PC-9 (cell line): ENCODE results near the gene ZNF416. TPM values are rescaled to one million over a fixed set of nuclear protein-coding genes. Genes with fewer than 3 reads are reported as not detected.

Experiments used
- BruUV-seq: library from RNA; stranded (reverse); fragments of 400-500 nt; replicated peaks from 2 replicates; lab custom pipeline; 2021; lab: Mats Ljungman, UMichigan
- CTCF ChIA-PET: fragments of 300-600 bp; sonication (Branson Sonifier 250); formaldehyde crosslinking; loops from one replicate; lab custom pipeline; 2022; ENCODE audit warnings: antibody characterized with exemption; lab: Charles Lee
- POLR2A ChIA-PET: fragments of 300-600 bp; sonication (Branson Sonifier 250); formaldehyde crosslinking; loops from one replicate; lab custom pipeline; 2022; ENCODE audit warnings: antibody characterized with exemption; ENCODE audit not compliant: unreplicated experiment; lab: Charles Lee
- DNase-seq, 2 experiments: peaks; one replicate each; pipeline versions ENCODE4 v3.0.0 to v3.0.0-alpha.2; 2015 to 2022; ENCODE audit warnings: mixed read lengths in 1 of 2
- H2AFZ ChIP-seq: fragments of 200-600 bp; sonication (generic); 2 replicates; pipeline ENCODE4 v1.8.1; 2017; ENCODE audit warnings: antibody characterized with exemption
- H3F3A ChIP-seq: fragments of 200-600 bp; sonication (generic); 2 replicates; pipeline ENCODE4 v1.8.1; 2017; ENCODE audit warnings: antibody characterized with exemption, mild to moderate bottlenecking, low read depth; ENCODE audit not compliant: insufficient read depth
- H3K27ac ChIP-seq: fragments of 200-600 bp; sonication (generic); 2 replicates; pipeline ENCODE4 v1.6.1; 2016; ENCODE audit warnings: mixed run types
- H3K27me3 ChIP-seq: fragments of 200-600 bp; sonication (generic); 2 replicates; pipeline ENCODE4 v1.6.1; 2016; ENCODE audit warnings: low read depth, mixed run types; ENCODE audit not compliant: insufficient read depth
- H3K36me3 ChIP-seq: fragments of 200-600 bp; sonication (generic); 2 replicates; pipeline ENCODE4 v1.6.1; 2016; ENCODE audit warnings: low read depth, mixed run types
- H3K4me1 ChIP-seq: fragments of 200-600 bp; sonication (generic); replicated peaks from 2 replicates; pipeline ENCODE4 v1.6.1; 2016; ENCODE audit warnings: mixed run types; ENCODE audit not compliant: insufficient read depth
- H3K4me2 ChIP-seq: fragments of 200-600 bp; sonication (generic); 2 replicates; pipeline ENCODE4 v1.6.1; 2017; ENCODE audit warnings: mixed run types
- H3K4me3 ChIP-seq: fragments of 200-600 bp; sonication (generic); 2 replicates; pipeline ENCODE4 v1.6.1; 2016; ENCODE audit warnings: mixed run types
- H3K79me2 ChIP-seq: fragments of 200-600 bp; sonication (generic); 2 replicates; pipeline ENCODE4 v1.6.1; 2017; ENCODE audit warnings: low read depth, mixed run types
- H3K9me2 ChIP-seq: fragments of 200-600 bp; sonication (generic); 2 replicates; pipeline ENCODE4 v1.8.1; 2017; ENCODE audit warnings: mild to moderate bottlenecking; ENCODE audit not compliant: insufficient read depth
- H3K9me3 ChIP-seq: fragments of 200-600 bp; sonication (generic); 2 replicates; pipeline ENCODE4 v1.8.1; 2016; ENCODE audit warnings: low read depth; ENCODE audit not compliant: insufficient read depth
- H4K20me1 ChIP-seq: fragments of 200-600 bp; sonication (generic); 2 replicates; pipeline ENCODE4 v1.8.1; 2017; ENCODE audit not compliant: insufficient read depth
- EZH2 ChIP-seq: fragments of 200-600 bp; sonication (generic); IDR thresholded peaks from 2 replicates; pipeline ENCODE4 v1.8.0; 2017; ENCODE audit warnings: antibody characterized with exemption, low read depth
- intact Hi-C: fragments of 100-400 bp; cut with micrococcal nuclease; formaldehyde crosslinking; loops from one replicate; pipeline ENCODE4 v1.10.0; 2022; ENCODE audit not compliant: unreplicated experiment
- total RNA-seq: library from RNA; stranded (reverse); gene quantifications from 2 replicates; pipeline ENCODE4 v1.2.3, GENCODE V29; 2021
- TF ChIP-seq, protein P1 (sequence below): fragments of 200-600 bp; sonication (generic); conservative IDR thresholded peaks from 2 replicates; pipeline ENCODE4 v1.6.1; 2017; ENCODE audit warnings: mixed run types, antibody characterized with exemption, mild to moderate bottlenecking, moderate library complexity

The ZNF416 gene
- total RNA-seq, 1 experiment from 2014 or later, result 5.6 TPM

DNA sequence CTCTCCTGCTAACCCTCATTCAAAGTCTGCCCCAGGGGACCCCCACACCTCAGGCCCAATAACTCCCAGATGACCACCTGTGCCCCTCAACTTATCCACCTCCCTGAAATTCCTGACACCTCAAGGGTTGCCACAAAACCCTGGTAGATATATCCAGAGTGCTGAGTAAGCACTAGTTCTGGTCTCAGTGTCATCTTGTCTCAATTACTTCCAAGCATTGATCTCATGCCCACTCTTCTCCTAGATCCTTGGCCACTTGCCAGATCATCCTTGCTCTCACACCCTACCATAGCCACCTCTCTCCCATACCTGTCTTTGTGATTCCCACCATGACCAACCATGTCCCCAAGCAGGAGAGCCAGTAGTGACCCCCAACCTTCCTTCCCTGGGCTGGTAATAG, 2.0 kb downstream of the ZNF416 start:
- Histone ChIP-seq H3K27ac (no peak overlapping the region), H3K4me3 (peak overlapping the region; percentile 75; the same call in 1 of the 2 replicates), H3K79me2 (peaks cover 14% of the 10 kb centered on the region), H3K4me2 (no peak overlapping the region), H3F3A (no peaks in the 10 kb centered on the region; the same call in 1 of the 2 replicates), H4K20me1 (no peaks in the 10 kb centered on the region), H3K9me2 (no peaks in the 10 kb centered on the region), H3K9me3 (peaks cover 67% of the 10 kb centered on the region), H3K36me3 (peaks cover 61% of the 10 kb centered on the region), H3K27me3 (0 out of 2 replicates have a peak, but pooled peaks cover 3% of the 10 kb centered on the region), H2AFZ (no peak overlapping the region), H3K4me1 (peaks cover 10% of the 10 kb centered on the region)
- intact Hi-C loops, result loop anchor here (5.0 kb wide), 1 partner anchor 99 kb away; the partner anchor contains the start of gene ZNF772
- DNase-seq, result no peak
- CTCF ChIA-PET, result no interaction called here
- POLR2A ChIA-PET, result no interaction called here
- no TSS peak for BruUV-seq
- TF ChIP-seq, protein P1, sequence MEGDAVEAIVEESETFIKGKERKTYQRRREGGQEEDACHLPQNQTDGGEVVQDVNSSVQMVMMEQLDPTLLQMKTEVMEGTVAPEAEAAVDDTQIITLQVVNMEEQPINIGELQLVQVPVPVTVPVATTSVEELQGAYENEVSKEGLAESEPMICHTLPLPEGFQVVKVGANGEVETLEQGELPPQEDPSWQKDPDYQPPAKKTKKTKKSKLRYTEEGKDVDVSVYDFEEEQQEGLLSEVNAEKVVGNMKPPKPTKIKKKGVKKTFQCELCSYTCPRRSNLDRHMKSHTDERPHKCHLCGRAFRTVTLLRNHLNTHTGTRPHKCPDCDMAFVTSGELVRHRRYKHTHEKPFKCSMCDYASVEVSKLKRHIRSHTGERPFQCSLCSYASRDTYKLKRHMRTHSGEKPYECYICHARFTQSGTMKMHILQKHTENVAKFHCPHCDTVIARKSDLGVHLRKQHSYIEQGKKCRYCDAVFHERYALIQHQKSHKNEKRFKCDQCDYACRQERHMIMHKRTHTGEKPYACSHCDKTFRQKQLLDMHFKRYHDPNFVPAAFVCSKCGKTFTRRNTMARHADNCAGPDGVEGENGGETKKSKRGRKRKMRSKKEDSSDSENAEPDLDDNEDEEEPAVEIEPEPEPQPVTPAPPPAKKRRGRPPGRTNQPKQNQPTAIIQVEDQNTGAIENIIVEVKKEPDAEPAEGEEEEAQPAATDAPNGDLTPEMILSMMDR, result no peak
- no peak for TF ChIP-seq EZH2

DNA sequence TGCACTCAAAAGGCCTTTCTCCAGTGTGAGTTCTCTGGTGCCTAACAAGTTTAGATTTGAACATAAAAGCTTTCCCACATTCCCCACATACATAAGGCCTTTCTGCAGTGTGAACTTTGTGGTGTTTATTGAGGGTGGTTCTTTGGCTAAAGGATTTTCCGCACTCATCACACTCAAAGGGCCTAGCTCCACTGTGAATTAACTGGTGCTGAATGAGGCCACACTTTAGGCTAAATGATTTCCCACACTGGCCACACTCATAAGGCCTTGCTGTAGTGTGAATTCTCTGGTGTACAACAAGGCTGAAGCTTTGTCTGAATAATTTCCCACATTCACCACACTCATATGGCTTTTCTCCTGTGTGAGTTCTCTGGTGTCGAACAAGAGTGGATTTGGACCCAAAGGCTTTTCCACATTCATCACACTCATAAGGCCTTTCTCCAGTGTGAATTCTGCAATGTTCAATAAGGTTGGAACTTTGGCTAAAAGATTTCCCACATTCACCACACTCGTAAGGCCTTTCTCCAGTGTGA, 6.2 kb downstream of the ZNF416 start:
- no peak for DNase-seq
- Histone ChIP-seq H3K4me1 (no peaks in the 10 kb centered on the region), H3K27me3 (no peaks in the 10 kb centered on the region), H3K9me2 (no peaks in the 10 kb centered on the region), H3K27ac (no peak overlapping the region), H3K4me3 (no peak overlapping the region), H3K9me3 (peaks cover 82% of the 10 kb centered on the region), H3K36me3 (peaks cover 56% of the 10 kb centered on the region), H3K4me2 (no peak overlapping the region), H3F3A (no peaks in the 10 kb centered on the region; the same call in 1 of the 2 replicates), H4K20me1 (no peaks in the 10 kb centered on the region), H3K79me2 (peaks cover 3% of the 10 kb centered on the region), H2AFZ (no peak overlapping the region)
- CTCF ChIA-PET, result no interaction called here
- POLR2A ChIA-PET, result no interaction called here
- TF ChIP-seq, protein P1, result no peak
- no peak for TF ChIP-seq EZH2
- no TSS peak for BruUV-seq
- intact Hi-C loops, result no loop called here

DNA sequence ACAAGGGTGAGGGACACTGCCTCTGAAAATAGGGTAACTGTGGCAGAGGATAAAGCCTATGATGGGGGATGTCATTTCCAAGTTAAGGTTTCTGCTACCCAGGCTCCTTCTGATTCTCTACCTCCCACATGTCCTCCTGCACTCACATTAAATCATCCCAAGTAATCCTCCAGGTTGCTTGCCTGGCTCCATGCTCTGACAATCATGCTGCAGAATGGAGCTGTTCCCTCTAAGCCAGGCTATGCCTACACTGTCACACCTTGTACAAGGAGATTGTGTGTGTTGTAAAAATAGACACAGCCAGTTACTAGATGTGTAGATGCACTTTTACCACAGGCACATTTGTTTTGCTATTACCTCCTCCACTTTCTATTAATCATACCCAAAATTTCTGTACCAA, 8.0 kb downstream of the ZNF416 start:
- ChIA-PET POLR2A (no interaction called here), CTCF (no interaction called here)
- Histone ChIP-seq H3K4me2 (no peak overlapping the region), H3K4me1 (no peaks in the 10 kb centered on the region), H3K79me2 (no peaks in the 10 kb centered on the region), H3K9me3 (peaks cover 81% of the 10 kb centered on the region), H3K36me3 (peaks cover 38% of the 10 kb centered on the region), H3K27me3 (no peaks in the 10 kb centered on the region), H4K20me1 (no peaks in the 10 kb centered on the region), H3F3A (no peaks in the 10 kb centered on the region; the same call in 1 of the 2 replicates), H3K4me3 (no peak overlapping the region), H3K27ac (no peak overlapping the region), H3K9me2 (no peaks in the 10 kb centered on the region), H2AFZ (no peak overlapping the region)
- DNase-seq, result no peak
- no TSS peak for BruUV-seq
- intact Hi-C loops, result no loop called here
- no peak for TF ChIP-seq EZH2
- TF ChIP-seq, protein P1, result no peak
